HepG2 (cell line): ENCODE measurements around the gene RPL4. TPM values are rescaled to one million over a fixed set of nuclear protein-coding genes. Genes with fewer than 3 reads are reported as not detected.

Source experiments
- HNRNPL ChIP-seq: fragments of 200-400 bp; formaldehyde crosslinking; IDR thresholded peaks from 2 replicates; pipeline ENCODE4 v1.6.1; 2017; ENCODE audit warnings: mild to moderate bottlenecking, low read depth, low read length
- HOMEZ ChIP-seq: IDR thresholded peaks from 2 replicates; pipeline ENCODE4 v1.6.1; 2016; ENCODE audit warnings: low read depth
- IKZF4 ChIP-seq: sonication (generic); formaldehyde crosslinking; IDR thresholded peaks from 2 replicates; pipeline ENCODE4 v1.5.1; 2020; ENCODE audit warnings: borderline replicate concordance, mild to moderate bottlenecking, low read depth, missing genetic modification reagents; ENCODE audit errors: not compliant biosample characterization
- JARID2 ChIP-seq: sonication (generic); formaldehyde crosslinking; IDR thresholded peaks from 2 replicates; pipeline ENCODE4 v1.8.1; 2023; ENCODE audit warnings: missing genetic modification reagents, inconsistent platforms; ENCODE audit not compliant: insufficient replicate concordance
- MTA3 ChIP-seq: sonication (generic); formaldehyde crosslinking; IDR thresholded peaks from 2 replicates; pipeline ENCODE4 v1.4.0; 2020; ENCODE audit warnings: missing genetic modification reagents
- NAIF1 ChIP-seq: sonication (generic); formaldehyde crosslinking; IDR thresholded peaks from 2 replicates; pipeline ENCODE4 v1.5.0; 2020; ENCODE audit warnings: mild to moderate bottlenecking, missing genetic modification reagents, borderline replicate concordance
- PHF21A ChIP-seq: sonication (generic); formaldehyde crosslinking; IDR thresholded peaks from 2 replicates; pipeline ENCODE4 v1.5.0; 2020; ENCODE audit warnings: mild to moderate bottlenecking, missing genetic modification reagents
- POLR2G ChIP-seq: fragments of 200-400 bp; formaldehyde crosslinking; IDR thresholded peaks from 2 replicates; pipeline ENCODE4 v1.6.1; 2018; ENCODE audit warnings: mild to moderate bottlenecking, low read depth, low read length, moderate library complexity
- REXO4 ChIP-seq: sonication (generic); formaldehyde crosslinking; IDR thresholded peaks from 2 replicates; pipeline ENCODE4 v1.8.0; 2022; ENCODE audit warnings: missing genetic modification reagents, mild to moderate bottlenecking, borderline replicate concordance
- ZFP37 ChIP-seq: sonication (generic); formaldehyde crosslinking; IDR thresholded peaks from 2 replicates; pipeline ENCODE4 v1.4.0; 2020; ENCODE audit warnings: missing genetic modification reagents, borderline replicate concordance
- ZKSCAN5 ChIP-seq: sonication (generic); formaldehyde crosslinking; IDR thresholded peaks from 2 replicates; pipeline ENCODE4 v1.5.1; 2020; ENCODE audit warnings: mild to moderate bottlenecking, missing genetic modification reagents
- ZNF18 ChIP-seq: sonication (generic); formaldehyde crosslinking; IDR thresholded peaks from 2 replicates; pipeline ENCODE4 v1.8.0; 2022; ENCODE audit warnings: mild to moderate bottlenecking, missing genetic modification reagents; ENCODE audit not compliant: insufficient replicate concordance
- ZNF274 ChIP-seq: sonication (generic); formaldehyde crosslinking; IDR thresholded peaks from 2 replicates; pipeline ENCODE4 v1.5.1; 2020; ENCODE audit warnings: mild to moderate bottlenecking, missing genetic modification reagents
- ZNF326 ChIP-seq: sonication (generic); formaldehyde crosslinking; IDR thresholded peaks from 2 replicates; pipeline ENCODE4 v1.4.0; 2020; ENCODE audit warnings: missing genetic modification reagents, borderline replicate concordance
- ZNF362 ChIP-seq: sonication (generic); formaldehyde crosslinking; IDR thresholded peaks from 2 replicates; pipeline ENCODE4 v1.4.0; 2020; ENCODE audit warnings: missing genetic modification reagents, mild to moderate bottlenecking, borderline replicate concordance
- ZNF549 ChIP-seq: sonication (generic); formaldehyde crosslinking; IDR thresholded peaks from 2 replicates; pipeline ENCODE4 v1.5.0; 2020; ENCODE audit warnings: missing genetic modification reagents
- ZNF552 ChIP-seq: sonication (generic); formaldehyde crosslinking; IDR thresholded peaks from 2 replicates; pipeline ENCODE4 v1.9.0; 2022; ENCODE audit warnings: missing genetic modification reagents, mild to moderate bottlenecking, borderline replicate concordance
- ZNF564 ChIP-seq: sonication (generic); formaldehyde crosslinking; IDR thresholded peaks from 2 replicates; pipeline ENCODE4 v1.8.1; 2023; ENCODE audit warnings: mild to moderate bottlenecking, missing genetic modification reagents
- ZNF614 ChIP-seq: IDR thresholded peaks from 2 replicates; pipeline ENCODE4 v1.6.1; 2018; ENCODE audit warnings: missing biosample characterization, missing genetic modification reagents, inconsistent platforms, borderline replicate concordance
- ZNF709 ChIP-seq: sonication (generic); formaldehyde crosslinking; IDR thresholded peaks from 2 replicates; pipeline ENCODE4 v1.5.0; 2020; ENCODE audit warnings: mild to moderate bottlenecking, missing genetic modification reagents
- ZNF724P ChIP-seq: sonication (generic); formaldehyde crosslinking; IDR thresholded peaks from 2 replicates; pipeline ENCODE4 v1.8.0; 2022; ENCODE audit warnings: missing genetic modification reagents, borderline replicate concordance
- polyA plus RNA-seq, 8 experiments: library from polyadenylated mRNA; depleted of rRNA in 3 of 8; stranded (reverse) in 7 of 8; unstranded in 1 of 8; fragments of >200 nt; fragmentation: Illumina TruSeq in 4 of 8; extraction: Trizol in 4 of 8; gene quantifications; 2 replicates each; pipeline versions ENCODE4 v1.2.1 to v1.2.3, GENCODE V29; 2011 to 2016; ENCODE audit warnings: low read depth in 4 of 8, missing spikeins in 1 of 8, mixed read lengths in 1 of 8; ENCODE audit not compliant: insufficient read depth in 1 of 8
- total RNA-seq, 5 experiments: library from RNA; depleted of rRNA; stranded (reverse); fragments of >200 nt; fragmentation: Illumina TruSeq; extraction: Trizol; gene quantifications; 2 replicates each; pipeline ENCODE4 v1.2.3, GENCODE V29; 2016; ENCODE audit warnings: low read depth in 1 of 5
- TF ChIP-seq, protein P1 (sequence below): sonication (generic); formaldehyde crosslinking; IDR thresholded peaks from 2 replicates; pipeline ENCODE4 v1.5.0; 2020; ENCODE audit warnings: missing genetic modification reagents
- TF ChIP-seq, protein P2 (sequence below): sonication (generic); formaldehyde crosslinking; IDR thresholded peaks from 2 replicates; pipeline ENCODE4 v1.8.1; 2023; ENCODE audit warnings: missing genetic modification reagents, inconsistent platforms, borderline replicate concordance

The RPL4 gene
- total and polyA plus RNA-seq, 2 of the 13 experiments (the other 11 are each of a cell fraction or from before 2014, with no cell fraction given), result 3,630 to 3,960 TPM

DNA sequence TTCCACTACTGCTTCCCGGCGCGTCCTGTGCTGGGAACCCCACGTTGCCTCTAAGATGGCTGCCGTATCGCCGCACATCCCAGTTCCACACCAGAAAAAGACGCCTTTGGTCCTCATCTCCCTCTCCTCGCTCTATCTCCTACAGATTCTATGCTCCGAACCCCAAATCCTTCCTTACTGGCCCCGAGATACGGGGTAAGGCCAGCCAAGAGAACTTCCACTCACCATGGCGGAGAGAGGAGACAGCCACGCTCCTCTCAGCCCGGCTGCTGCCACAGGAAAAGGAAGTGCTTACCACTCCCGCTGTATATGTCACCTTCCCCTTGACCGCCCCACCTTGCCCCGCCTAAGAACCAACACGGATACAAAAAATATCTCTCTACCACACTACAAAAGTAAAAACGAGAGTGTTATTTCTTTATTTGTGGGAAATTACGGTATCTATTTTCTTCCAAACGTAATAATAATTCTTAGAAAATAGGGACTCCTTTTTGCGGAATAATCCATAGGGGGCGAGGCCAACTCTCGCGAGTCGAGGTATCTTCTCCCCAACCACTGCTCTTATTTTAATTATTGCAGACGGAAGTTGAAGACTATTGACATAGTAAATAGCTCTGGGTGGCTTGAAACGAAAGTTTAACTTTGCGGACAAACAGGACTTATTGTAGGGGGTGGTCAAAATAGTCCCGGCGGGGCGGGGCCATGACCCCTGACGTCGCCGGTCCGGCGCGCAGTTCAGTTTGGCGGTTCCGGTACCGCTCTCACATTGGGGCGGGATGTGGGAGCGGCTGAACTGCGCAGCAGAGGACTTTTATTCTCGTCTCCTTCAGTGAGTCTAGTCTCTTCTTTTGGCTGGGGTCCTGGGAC, at the start of gene RPL4, which contains the start of gene ZWILCH (continued):
- TF ChIP-seq ZNF564 (CRISPR knock-in tag), result no peak
- peak; percentile 95 for TF ChIP-seq PHF21A (CRISPR knock-in tag)
- TF ChIP-seq IKZF4 (CRISPR knock-in tag), result no peak
- no peak for TF ChIP-seq HOMEZ
- 0 out of 2 replicates have a peak, but pooled peaks have one; percentile 15 for TF ChIP-seq HNRNPL
- TF ChIP-seq ZNF549 (CRISPR knock-in tag), result no peak
- peak; percentile 99 for TF ChIP-seq POLR2G
- TF ChIP-seq, protein P1, sequence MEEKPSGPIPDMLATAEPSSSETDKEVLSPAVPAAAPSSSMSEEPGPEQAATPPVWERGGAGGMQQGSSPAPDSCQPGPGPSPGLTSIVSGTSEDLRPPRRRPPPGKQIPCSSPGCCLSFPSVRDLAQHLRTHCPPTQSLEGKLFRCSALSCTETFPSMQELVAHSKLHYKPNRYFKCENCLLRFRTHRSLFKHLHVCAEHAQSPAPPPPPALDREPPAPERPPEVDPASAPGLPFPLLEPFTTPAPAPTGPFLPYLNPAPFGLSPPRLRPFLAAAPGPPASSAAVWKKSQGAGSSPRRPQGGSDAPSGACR (CRISPR knock-in tag), result no peak; the same call in 1 of the 2 replicates
- TF ChIP-seq MTA3 (CRISPR knock-in tag), result no peak
- TF ChIP-seq ZNF326 (CRISPR knock-in tag), result no peak
- TF ChIP-seq ZNF362 (CRISPR knock-in tag), result no peak
- peak; percentile 37; the same call in 1 of the 2 replicates for TF ChIP-seq ZNF709 (CRISPR knock-in tag)
- no peak for TF ChIP-seq JARID2 (CRISPR knock-in tag)
- no peak for TF ChIP-seq ZKSCAN5 (CRISPR knock-in tag)
- TF ChIP-seq ZNF614 (CRISPR knock-in tag), result peak; percentile 32; the same call in 1 of the 2 replicates
- TF ChIP-seq ZFP37 (CRISPR knock-in tag), result no peak
- TF ChIP-seq ZNF552 (CRISPR knock-in tag), result no peak
- TF ChIP-seq NAIF1, result peak; percentile 94; the same call in 1 of the 2 replicates
- TF ChIP-seq ZNF724P (CRISPR knock-in tag), result no peak
- TF ChIP-seq ZNF18 (CRISPR knock-in tag), result no peak
- no peak for TF ChIP-seq REXO4 (CRISPR knock-in tag)
- TF ChIP-seq, protein P2, sequence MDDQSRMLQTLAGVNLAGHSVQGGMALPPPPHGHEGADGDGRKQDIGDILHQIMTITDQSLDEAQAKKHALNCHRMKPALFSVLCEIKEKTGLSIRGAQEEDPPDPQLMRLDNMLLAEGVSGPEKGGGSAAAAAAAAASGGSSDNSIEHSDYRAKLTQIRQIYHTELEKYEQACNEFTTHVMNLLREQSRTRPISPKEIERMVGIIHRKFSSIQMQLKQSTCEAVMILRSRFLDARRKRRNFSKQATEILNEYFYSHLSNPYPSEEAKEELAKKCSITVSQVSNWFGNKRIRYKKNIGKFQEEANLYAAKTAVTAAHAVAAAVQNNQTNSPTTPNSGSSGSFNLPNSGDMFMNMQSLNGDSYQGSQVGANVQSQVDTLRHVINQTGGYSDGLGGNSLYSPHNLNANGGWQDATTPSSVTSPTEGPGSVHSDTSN, result no peak
- TF ChIP-seq ZNF274 (CRISPR knock-in tag), result peak; percentile 43; the same call in 1 of the 2 replicates
